RPMI7951 (cell line): ENCODE measurements around the gene SPSB1. TPM values are rescaled to one million over a fixed set of nuclear protein-coding genes. Genes with fewer than 3 reads are reported as not detected.

Experiments used
- DNase-seq: peaks from one replicate; pipeline ENCODE4 v3.0.0-alpha.2; 2012; ENCODE audit warnings: low read depth
- total RNA-seq: library from RNA; depleted of rRNA; stranded (reverse); fragments of >200 nt; shearing (Covaris generic); gene quantifications from 2 replicates; pipeline ENCODE4 v1.2.3, GENCODE V29; 2014

SPSB1 gene
- total RNA-seq, 1 experiment from 2014 or later, result 7.6 TPM

DNA sequence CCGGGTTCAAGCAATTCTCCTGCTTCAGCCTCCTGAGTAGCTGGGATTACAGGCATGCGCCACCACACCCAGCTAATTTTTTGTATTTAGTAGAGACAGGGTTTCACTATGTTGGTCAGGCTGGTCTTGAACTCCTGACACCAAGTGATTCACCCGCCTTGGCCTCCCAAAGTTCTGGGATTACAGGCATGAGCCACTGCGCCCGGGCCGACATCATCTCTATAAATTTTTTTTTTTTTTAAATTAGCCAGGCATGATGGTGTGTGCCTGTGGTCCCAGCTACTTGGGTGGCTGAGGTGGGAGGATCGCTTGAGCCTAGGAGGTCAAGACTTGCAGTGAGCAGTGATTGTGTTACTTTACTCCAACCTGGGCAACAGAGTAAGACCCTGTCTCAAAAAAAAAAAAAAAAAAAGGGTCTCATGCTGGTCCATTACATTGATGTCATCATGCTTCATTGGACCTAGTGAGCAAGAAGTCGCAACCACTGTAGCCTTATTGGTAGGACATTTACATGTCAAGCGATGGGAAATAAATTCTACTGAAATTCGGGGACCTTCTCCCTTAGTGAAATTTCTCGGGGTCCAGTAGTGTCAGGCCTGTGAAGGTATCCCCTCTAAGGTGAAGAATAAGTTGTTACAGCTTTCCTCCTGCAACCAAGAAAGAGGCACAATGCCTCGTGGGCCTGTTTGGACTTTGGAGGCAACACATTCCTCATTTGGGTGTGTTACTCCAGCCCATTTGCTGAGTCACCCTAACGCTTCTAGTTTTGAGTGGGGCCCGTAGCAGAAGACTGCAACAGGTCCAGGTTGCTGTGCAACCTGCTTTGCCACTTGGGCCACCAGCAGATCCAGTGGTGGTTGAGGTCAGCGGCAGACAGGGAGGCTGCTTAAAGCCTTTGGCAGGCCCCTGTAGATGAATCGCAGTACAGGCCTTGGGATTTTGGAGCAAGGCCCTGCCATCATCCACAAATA lies 7.2 kb downstream of the SPSB1 start:
- peak; percentile 78 for DNase-seq

DNA sequence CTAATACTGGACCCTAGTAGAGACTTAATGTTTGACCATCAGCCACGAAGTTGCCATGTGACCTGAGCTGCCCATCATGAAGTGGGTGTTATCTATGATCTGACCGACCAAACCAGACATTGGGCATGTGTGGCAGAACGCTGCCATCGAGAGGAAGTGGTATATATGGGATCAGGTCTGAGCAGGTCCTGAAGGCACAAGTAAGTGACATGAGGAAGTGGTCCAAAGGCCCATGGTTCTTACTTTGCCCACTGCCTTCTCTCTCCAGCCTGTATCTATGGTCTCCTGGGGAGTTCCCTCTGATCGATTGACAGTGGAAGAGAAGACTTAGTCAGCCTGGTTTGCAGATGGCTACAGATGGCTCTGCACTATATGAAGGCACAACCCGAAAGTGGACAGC lies 7.9 kb downstream of the SPSB1 start:
- DNase-seq, result no peak

- DNase-seq, result peak; percentile 96
These were observed 10.2 kb downstream of the SPSB1 start for GRCh38 chr1:9302745-9303524.

- no peak for DNase-seq
These were observed 11.2 kb downstream of the SPSB1 start for GRCh38 chr1:9303916-9304315.

DNA sequence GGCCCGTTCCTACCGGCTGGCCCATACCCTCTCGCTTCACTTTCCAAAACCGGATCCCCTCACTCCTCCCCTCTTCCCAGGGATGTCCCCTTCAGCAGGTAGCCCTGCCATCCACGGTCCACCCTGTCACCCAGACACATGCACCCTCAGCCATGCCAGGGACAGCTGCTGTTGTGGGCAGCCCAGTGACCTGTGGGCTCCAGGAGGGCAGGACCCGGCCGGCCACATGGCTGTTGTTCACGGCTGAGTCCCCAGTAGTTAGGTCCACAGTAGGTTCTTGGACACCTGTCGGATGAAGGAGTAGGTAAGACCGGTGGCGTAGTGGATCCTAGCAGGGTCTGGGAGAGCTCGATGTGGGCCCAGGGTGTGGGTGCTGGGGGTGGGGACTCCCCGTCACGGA lies 12.5 kb downstream of the SPSB1 start:
- no peak for DNase-seq

- DNase-seq, result no peak
These were observed 13.3 kb downstream of the SPSB1 start for GRCh38 chr1:9306006-9306405.

GRCh38 chr1:9307303-9307702 lies 14.6 kb downstream of the SPSB1 start:
- no peak for DNase-seq

- no peak for DNase-seq
These were observed 15.6 kb downstream of the SPSB1 start for GRCh38 chr1:9308236-9308785.

- DNase-seq, result no peak
These were observed 16.4 kb downstream of the SPSB1 start for GRCh38 chr1:9309080-9309479.

DNA sequence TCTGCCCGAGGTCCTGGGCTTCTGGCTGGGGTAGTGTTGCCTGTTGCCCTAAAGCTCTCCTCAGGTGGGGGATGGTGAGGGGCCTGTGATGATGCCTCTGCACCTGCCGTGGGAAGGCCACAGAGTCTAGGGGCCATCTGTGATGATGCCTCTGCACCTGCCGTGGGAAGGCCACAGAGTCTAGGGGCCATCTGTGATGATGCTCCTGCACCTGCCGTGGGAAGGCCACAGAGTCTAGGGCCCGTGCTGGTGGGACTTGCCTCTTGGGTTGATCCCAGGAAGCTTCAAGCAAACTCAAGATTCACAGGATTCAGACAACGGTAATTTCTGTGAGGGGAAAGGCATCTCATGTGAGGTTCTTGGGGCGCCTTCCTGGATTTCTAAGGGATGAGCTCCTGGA lies 17.3 kb downstream of the SPSB1 start:
- DNase-seq, result no peak

GRCh38 chr1:9311029-9311428 lies 18.3 kb downstream of the SPSB1 start:
- DNase-seq, result no peak

- DNase-seq, result no peak
These were observed 18.8 kb downstream of the SPSB1 start for GRCh38 chr1:9311479-9311878.

GRCh38 chr1:9312168-9312720 lies 19.6 kb downstream of the SPSB1 start:
- no peak for DNase-seq

DNA sequence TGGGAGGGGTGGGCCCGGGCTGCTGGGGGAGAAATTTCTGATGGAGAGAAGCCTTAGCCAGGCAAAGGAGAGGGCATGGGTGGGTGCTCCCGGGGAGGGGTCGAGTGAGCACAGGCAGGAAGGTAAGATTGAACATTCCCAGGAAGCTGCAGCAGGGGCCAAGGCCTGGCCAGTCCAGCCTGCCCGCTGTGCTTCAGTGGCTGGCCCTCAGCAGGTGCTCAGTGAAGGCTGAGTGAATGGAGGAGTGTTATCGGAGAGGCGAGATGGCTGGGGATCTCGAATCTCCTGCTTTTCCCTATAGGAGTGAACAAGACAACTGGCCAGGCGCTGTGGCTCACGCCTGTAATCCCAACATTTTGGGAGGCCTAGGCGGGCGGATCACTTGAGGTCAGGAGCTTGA lies 20.9 kb downstream of the SPSB1 start:
- no peak for DNase-seq

GRCh38 chr1:9314111-9314510 lies 21.4 kb downstream of the SPSB1 start:
- DNase-seq, result no peak

GRCh38 chr1:9314711-9315379 lies 22.2 kb downstream of the SPSB1 start:
- no peak for DNase-seq

DNA sequence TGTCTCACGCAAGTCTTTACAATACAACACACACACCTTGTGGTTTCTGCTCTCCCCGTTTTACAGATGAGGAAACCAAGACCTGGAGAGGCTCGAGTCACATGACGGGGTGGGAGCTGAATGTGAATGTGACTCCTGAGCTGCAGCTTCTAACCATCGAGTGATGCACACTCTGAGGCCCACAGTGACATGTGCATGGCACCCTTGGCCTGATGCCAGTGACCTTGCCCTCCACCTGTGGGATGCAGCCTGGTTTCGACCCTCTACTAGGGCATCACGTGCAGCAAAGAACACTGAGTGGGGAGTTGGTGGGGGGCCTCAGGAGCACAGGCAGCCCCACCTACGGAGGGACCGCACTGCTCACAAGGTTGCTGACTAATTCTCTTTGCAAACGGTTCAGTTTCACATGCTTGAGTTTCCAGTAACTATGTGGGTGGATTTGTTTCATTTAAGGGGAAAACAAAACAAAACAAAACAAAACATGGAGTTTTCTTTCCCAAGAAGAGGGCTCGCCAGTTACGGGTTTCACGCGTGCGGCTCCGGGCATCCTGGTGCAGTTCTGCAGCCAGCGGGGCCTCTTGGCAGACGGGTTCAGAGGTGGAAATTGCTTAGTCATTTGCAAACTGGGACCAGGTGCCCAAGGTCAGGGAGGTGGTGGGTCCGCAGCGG lies 22.9 kb downstream of the SPSB1 start:
- DNase-seq, result no peak

DNA sequence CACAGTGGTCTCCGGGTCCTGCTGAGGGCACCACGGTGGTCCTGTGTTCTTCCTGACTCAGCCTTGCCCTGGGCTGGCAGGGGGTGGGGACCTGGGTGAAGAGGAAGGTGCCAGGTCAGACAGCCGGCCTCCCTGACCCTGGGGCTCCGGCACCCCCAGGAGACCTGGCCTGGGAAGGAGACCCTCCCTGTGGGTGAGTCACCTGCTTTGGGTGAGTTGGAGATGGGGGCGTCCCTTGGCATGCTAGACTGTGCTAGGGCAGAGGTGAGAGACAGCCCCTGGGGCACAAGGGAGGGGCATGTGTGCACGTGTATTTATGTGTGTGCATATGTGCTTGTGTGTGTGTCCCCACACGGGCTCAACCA lies 23.4 kb downstream of the SPSB1 start:
- DNase-seq, result no peak

GRCh38 chr1:9316512-9316911 lies 23.8 kb downstream of the SPSB1 start:
- DNase-seq, result no peak

GRCh38 chr1:9317072-9317471 lies 24.4 kb downstream of the SPSB1 start:
- no peak for DNase-seq
